GM21528 (cell line): Measurements from ENCODE around the gene CFAP65.
A peak's percentile ranks its signal among the peaks of the same experiment; 100 is the strongest.

Experiments
- ATAC-seq: cut with Tn5 transposase; IDR thresholded peaks from one replicate; pipeline ENCODE4 v1.9.1; 2021; ENCODE audit warnings: mild to moderate bottlenecking, moderate library complexity; ENCODE audit not compliant: unreplicated experiment, low FRiP score

Gene CFAP65

DNA sequence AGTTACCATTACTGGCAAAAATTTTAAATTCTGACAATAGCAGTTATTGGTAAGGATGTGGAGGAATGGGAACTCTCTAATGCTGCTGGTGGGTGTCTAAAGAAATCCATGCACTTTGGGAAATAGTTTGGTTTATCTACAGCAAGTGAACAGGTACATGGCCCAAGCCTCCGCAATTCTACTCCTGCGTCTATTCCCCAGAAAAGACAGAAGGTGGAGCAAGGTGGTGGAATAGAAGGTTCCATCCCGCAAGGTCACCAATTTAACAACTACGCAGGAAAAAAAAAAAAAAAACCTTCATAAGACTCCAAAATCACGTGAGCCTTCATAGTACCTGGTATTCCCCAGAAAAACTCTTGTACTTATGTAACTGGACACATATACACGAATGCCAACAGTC, 6.5 kb downstream of the CFAP65 start:
- no peak for ATAC-seq

GRCh38 chr2:219032051-219032745, 9.1 kb downstream of the CFAP65 start:
- no peak for ATAC-seq

GRCh38 chr2:219031005-219031738, 10.1 kb downstream of the CFAP65 start:
- ATAC-seq: no peak

GRCh38 chr2:219030177-219030940, 11.0 kb downstream of the CFAP65 start:
- no peak for ATAC-seq

DNA sequence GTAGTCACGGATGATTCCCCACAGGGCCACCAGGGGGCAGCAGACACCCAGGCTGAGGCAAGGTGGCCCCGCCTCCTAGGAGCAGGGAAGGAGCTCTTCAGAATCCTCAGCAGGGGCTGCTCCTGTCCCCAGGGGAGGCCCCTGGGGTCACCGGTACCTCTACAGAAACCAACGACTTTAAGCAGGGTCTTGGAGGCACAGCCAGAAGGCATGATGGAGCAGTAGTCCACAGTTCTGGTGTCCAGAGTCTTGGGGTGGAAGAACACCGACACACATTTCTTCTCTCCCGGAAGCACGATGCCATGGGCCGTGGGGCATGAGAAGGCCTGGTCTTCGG, 11.5 kb downstream of the CFAP65 start:
- peak; percentile 79 for ATAC-seq

DNA sequence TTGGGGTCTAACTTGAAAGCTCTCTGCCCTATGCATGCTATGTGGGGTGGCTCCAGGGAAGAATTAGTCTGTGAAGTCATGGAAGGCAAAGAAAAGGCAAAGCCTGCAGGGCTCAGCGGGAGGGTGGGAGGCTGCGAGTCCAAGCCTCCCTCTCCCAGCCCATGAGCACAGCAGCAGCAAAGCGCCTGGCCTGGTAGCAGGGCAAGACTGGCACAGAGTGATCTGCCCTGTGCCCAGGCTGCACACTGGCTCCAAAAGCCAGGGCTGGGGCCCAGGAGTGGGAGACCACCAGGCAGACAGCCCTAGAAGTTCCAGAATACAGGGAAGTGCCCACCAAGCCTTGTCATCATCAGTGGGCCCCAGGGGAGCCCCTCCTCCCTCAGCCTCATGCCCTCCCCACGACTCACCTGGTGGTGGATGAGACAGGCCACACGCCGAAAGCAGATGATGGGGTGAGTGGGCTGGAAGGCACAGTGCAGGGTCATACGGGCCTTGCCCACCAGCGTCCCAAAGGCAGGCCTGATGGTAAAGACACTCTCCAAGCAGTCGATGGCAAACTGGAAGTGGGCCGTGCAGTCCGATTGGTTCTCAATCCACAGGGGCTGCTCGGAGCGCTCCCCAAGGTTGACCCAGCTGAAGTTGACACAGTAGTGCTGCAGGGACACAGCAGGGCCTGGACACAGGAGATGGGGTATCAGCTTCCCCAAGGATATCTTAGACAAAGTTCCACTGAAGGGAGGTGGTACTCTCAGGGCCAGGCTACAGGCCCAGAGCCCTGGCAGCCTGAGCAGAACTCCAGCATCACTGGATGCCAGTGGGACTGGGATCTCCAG, 12.1 kb downstream of the CFAP65 start:
- peak; percentile 21 for ATAC-seq

- ATAC-seq: no peak
Observed at GRCh38 chr2:219028141-219028540, 13.2 kb downstream of the CFAP65 start.

DNA sequence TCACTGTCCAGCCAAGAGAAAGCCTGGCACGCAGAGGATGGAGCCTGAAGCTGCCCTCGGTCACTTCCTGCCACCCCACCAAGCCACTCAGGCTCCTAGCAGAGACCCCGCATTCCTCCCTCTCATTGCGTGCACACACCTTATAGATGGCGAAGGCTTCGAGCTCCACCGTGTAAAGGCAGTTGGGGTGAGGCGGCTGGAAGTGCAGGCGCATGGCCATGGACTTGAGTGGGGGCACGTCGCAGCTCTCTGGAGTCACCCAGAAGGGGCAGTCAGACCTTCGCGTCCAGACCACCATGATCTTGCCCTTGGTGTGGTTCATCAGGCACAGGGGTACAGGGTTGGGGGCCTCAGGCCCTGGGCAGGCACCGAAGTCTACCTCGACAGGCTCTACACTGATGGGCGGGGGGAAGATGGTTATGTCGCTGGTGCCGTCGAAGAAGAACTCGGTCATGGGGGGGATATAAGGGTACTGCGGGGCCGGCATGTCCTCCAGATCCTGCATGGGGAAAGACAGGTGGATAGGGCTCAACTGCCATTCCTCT, 13.7 kb downstream of the CFAP65 start:
- no peak for ATAC-seq

- ATAC-seq: no peak
Observed at GRCh38 chr2:219026946-219027345, 14.4 kb downstream of the CFAP65 start.

DNA sequence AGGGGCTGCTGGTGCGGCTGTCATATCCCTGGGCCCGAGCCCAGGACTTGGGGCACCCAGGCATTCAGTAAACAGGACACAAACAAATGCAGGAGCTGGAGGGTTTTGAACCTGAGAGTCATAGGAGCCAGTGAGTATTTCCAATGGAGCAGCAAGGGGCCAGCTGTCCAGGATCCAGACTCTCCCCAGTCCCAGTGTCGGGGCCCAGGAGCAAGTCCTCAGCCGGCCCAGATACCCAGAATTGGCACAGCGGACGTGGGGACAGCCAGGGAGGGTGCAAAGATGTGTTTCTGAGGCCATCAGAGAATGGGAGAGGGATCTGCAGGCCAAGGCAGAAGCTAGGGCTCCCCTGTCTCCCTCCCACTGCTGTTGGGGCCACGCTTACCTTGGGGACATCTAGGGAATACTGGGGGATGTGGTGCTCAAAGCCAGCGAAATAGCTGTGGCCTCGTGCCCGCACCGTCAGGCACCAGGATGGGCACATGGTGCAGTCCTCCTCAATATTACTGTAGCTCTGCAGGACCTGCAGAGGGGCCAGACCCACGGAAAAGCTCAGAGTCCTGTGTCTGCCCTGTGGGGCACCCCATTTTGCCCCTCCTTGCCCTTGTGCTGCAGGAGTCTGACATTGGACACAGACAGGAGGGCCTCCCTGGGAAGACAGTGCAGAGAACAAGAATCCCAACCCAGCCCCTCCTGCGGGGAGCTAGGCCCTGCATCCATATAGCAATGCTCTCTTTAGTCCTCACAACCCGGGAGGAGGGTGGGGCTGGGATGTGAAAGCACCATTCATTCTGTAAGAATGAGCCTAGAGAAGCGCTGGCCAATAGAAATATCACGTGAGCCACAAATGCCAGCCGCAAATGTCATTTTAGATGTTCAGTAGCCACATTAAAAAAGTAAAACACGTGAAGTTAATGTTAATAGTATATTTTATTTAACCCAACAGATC, 15.4 kb downstream of the CFAP65 start:
- no peak for ATAC-seq

GRCh38 chr2:219024059-219024458, 17.3 kb downstream of the CFAP65 start:
- ATAC-seq: no peak

DNA sequence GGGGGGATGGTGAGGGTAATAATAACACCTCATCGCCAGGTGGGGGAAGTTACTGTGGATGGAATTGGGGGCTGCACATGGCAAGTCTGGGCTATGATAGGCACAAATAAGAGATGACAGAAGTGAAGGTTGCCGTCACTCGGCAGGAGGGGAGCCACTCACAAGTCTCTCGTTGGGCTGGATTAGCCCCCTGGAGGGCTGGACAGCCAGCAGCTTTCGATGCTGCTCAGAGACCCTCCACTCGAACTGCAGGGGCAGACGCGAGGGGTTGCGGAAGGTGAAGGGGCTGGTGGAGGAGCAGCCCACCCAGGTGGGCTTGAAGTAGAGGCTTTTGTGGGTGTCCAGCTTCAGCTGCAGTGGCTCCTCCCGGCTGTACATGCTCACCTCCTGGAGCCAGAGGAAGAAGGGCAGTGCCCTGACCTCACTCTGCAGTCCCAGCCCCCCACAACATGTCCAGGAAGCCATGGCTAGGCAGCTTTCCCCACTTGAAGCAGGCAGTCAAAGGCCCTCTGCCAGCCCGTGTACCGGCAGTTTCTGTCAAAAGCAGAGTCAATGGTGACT, 18.2 kb downstream of the CFAP65 start:
- no peak for ATAC-seq

DNA sequence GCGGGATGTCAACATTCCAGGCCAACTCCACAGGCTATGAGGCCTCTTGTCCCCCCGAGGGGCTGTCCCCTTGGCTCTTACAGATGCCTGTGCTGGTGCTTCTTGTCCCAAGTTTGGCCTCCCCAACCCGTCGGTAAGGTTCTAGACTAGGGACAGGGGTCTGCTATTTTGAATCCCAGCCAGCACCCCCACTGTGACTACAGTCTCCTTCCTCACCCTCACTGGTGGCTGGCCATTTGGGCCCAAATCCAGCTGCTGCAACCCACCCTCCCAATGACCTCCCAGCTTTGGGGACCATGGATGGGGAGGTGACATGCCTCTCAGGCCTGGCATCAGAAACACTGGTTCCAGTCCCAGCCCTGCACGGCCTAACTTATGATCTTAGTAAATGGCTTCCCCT, 18.7 kb downstream of the CFAP65 start:
- ATAC-seq: no peak

- no peak for ATAC-seq
Observed at GRCh38 chr2:219022041-219022440, 19.3 kb downstream of the CFAP65 start.

DNA sequence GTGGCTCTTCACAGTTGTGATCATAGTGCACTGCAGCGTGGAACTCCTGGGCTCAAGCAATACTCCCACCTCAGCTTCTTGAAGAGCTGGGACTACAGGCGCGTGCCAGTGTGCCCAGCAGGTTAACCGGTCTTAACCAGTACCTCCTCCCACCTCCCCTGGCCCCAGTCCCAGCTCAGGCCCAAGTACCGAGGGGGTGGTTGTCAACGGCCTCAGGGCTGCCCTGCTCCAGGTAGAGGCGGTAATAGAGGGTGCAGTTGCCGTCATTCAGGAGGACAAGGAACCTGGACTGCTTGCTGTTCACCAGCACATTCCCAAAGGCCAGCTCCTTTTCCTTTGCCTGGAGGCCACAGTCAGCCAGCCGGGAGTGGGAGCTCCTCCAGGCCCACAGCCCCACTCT, 19.7 kb downstream of the CFAP65 start:
- no peak for ATAC-seq

DNA sequence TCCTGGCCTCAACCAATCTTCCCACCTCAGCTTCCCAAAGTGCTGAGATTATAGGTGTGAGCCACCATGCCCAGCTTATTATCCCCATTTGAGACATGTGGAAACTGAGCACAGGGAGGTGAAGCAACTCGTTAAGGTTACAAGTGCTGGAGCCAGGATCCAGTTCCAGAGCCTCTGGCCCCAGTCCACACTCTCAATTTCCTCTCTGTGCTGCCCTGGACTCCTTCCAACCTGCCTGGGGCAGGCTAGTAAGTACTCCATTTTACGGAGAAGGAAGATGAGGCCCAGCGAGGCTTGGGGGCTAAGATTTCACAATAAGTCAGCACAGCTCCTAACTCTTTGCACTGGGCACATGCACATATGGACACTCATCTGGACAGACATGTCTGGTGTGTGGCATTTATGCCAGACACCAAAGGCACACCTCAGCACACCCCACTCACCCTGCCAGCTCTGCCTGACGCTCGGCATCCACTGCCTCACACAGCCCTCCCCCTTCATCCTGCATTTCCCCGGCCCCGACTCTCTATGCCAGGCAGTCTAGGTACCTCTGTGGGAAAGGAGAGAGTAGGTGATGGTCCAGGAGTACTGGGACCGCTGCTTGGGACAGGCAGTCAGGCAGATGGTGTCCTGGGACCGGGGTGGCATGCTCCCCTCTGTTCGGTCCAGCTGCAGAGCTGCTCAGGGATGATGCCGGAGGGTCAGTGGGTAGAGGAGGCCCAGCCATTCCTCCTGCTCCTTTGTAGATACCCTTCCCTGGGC, 20.5 kb downstream of the CFAP65 start:
- no peak for ATAC-seq

- no peak for ATAC-seq
Observed at GRCh38 chr2:219019436-219019835, 21.9 kb downstream of the CFAP65 start.

- ATAC-seq: no peak
Observed at GRCh38 chr2:219018726-219019125, 22.6 kb downstream of the CFAP65 start.
